GM21390 (cell line): Measurements from ENCODE around the gene NFAM1.

Source experiments
- ATAC-seq: cut with Tn5 transposase; IDR thresholded peaks from one replicate; pipeline ENCODE4 v1.9.1; 2021; ENCODE audit not compliant: unreplicated experiment

Gene NFAM1

GRCh38 chr22:42363892-42364291 is 68.3 kb downstream of the NFAM1 start:
- no peak for ATAC-seq

DNA sequence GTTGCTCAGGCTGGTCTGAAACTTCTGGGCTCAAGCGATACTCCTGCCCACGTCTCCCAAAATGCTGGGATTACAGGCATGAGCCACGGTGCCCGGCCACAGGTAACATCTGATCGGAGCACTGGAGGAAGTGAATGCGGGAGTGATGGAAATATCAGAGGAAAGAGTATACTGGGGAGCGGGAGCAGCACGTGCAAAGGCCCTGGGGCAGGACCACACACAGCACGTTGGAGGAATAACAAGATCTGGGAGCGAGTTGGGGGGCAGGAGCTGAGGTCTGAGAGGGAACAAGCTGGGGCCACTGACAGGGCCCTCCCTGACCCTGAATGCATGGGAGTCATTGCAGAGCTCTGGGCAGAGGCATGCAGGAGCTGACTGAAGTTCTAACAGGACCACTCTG is 70.7 kb downstream of the NFAM1 start:
- no peak for ATAC-seq

DNA sequence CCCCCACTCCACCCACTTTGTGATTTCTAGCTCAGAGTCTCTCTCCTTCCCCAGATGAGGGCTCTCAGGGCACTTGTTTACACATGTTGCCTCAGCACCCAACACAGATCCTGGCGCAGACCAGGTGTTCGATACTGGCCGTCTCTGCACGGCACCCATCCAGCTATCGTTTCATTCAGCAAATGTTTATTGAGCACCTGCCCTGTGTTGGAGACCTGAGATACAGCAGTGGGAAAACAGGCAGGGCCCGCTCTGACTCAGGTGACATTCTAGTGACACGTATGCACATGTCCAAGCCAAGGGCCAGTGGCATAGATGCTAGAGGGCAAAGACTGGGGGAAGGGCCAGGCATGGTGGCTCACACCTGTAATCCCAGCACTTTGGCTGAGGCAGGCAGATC is 71.9 kb downstream of the NFAM1 start:
- no peak for ATAC-seq

GRCh38 chr22:42358643-42359558 is 73.3 kb downstream of the NFAM1 start:
- no peak for ATAC-seq

- ATAC-seq = no peak
Observed at GRCh38 chr22:42357634-42358296, 74.4 kb downstream of the NFAM1 start.

DNA sequence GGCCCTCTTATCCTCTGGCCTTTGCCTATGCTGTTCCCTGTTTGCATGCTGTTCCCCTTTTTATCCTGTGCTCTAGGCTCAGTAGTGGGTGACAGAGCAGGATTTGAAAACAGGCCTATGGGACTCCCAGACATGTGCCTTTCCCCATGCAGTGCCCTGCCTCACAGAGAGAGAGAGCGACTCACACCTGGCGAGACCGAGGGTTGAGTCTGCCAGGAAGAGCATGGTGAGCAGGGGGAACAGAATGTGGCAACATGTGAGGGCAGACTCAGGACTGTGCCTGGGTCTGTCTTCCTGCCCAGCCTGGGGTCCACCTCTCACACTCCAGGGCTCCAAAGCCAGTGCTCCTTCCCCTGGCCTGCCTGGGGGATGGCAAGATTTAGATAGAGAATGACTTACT is 75.0 kb downstream of the NFAM1 start:
- no peak for ATAC-seq

DNA sequence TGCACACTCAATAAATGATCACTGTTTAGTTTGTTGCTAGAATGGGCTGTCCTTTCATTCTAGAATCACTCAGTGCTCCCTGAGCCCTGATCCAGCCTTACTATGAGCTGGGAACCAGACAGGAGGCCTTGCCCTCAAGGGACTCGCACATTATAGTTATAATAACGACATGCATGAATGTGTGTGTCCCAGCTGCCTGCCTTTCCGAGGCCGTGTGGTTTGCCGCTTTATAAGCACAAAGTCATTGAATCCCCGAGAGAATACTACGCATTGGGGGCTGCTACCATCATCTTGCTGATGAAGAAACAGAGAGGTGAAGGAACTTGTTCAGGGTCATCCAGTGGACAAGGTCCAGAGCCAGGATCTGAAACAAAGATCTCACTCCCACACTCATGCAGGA is 75.7 kb downstream of the NFAM1 start:
- ATAC-seq = no peak

GRCh38 chr22:42353883-42354727 is 78.1 kb downstream of the NFAM1 start:
- ATAC-seq = no peak

GRCh38 chr22:42350373-42350772 is 81.8 kb downstream of the NFAM1 start:
- ATAC-seq = no peak

- no peak for ATAC-seq
Observed at GRCh38 chr22:42347281-42347824, 84.8 kb downstream of the NFAM1 start.

DNA sequence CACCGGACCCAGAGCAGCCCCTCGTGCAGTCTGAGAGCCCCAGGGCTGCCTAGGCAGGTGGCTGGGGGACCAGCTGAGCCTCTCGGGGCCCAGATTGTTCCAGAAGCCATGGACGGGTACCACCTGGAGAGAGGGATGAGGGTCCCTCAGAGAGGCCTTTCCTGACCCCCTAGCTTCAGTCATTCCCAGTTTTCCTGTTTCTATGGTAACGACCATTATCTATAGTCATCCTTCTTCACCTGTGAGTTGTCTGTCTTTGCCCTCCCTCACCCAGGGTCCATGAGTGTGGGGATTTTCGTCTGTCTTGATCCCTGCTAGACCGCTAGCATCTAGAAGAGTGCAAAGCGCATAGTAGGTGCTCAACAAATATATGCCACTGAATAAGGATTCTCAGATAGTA is 85.5 kb downstream of the NFAM1 start:
- no peak for ATAC-seq

GRCh38 chr22:42345458-42345857 is 86.7 kb downstream of the NFAM1 start:
- no peak for ATAC-seq

DNA sequence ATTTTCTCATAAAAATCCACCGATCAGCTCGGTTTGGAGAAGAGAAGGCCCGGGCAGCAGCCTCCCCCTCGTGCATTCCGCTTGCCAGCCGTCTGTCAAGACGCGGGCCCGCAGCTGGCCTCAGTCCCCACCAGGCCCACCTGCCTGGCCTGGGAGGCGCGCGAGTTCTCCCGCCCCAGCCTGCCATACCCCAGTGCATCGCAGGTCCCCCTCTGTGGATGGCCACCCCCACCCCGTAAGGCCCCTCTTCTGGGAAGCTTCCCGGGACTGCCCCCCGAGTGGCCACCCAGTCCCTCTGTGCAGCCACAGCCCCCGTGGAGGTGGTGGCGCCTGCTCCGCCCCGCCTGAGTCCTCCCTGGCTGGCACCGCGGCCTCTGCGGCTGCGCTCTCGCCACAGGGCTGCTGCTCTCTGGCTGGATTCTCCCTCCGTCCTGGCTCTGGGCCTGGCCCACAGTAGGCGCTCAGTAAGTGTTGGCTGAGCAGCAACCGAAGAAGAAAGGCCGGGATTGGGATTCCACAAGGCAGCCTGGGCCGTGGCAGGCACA is 87.8 kb downstream of the NFAM1 start:
- no peak for ATAC-seq

DNA sequence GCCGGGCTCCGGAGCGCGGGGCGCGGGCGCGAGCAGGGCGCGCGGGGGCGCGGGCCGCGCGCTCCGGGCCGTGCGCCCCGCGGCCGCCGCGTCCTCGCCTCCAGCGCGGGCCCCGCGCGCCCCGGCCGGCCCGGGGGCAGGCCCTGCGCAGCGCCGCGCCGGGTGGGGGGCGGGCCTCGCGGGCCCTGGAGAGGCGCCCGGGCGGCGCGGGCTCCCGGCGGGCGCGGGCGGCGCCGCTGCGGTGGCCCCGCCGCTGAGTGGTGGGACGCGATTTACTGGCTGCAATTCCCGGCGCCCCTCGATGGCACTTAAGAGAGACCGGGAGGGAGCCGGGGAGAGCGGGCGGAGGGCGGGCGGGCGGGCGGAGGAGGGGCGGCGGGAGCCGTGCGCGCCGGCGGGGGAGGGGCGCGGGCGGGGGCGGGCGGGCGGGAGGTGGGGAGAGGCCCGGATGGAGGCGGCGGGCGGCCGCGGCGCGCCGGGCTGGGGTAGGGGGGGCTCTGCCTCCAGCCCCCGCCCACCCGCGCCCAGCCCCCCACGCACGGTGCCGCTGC is 88.6 kb downstream of the NFAM1 start:
- no peak for ATAC-seq

GRCh38 chr22:42343121-42343454 is 89.1 kb downstream of the NFAM1 start:
- no peak for ATAC-seq

DNA sequence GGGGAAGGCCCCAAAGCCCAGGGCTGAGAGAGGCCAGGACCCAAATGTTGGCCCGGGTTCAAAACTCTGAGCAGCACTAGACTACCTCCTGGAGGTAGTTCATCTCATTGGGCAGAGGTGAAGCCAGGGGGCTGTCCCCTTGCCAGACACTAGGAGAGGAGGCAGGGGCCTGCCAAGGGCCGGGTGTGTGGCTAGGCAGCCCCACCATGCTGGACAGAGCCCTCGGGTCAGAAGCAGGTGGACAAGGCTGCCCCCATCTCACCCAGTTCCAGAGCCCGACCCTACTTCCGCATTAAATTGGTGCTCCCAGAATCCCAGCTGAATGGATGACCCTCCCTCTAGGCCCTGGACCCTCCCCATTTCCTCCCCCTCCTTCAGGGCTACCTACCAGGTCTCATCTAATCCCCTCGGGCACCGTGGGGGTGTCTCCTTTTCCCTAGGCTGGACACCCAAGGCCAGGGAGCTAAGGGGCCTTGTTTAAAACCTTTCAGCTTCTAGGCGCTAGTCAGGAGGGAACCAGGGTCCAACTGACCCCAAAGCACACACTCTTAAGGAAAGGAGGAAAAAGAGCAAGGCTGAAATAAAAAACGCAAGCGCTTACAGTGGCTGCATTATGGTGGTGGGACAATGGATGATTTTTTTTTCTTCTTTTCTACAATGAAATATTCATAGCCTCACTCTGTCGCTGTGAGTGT is 89.6 kb downstream of the NFAM1 start:
- no peak for ATAC-seq

DNA sequence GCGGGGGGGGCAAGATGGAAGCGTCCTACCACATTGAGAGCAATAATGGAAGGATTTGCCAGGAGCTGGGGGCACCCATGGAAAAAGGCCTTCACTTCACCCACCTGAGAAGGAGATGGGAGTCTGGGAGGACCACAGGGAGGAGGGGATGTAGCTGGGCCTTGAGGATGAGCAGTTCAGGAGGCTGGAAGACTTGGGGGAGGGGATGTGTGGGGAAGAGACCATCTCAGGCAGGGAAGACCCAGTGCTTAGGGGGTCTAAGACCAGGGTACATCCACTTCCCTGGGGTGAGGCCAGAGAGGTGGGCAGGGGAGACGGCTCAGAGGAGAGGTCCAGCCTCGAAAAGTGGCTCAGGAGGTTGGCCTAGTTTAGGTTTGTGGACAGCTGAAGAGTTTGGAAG is 90.4 kb downstream of the NFAM1 start:
- ATAC-seq = no peak

- no peak for ATAC-seq
Observed at GRCh38 chr22:42340829-42341383, 91.3 kb downstream of the NFAM1 start.

DNA sequence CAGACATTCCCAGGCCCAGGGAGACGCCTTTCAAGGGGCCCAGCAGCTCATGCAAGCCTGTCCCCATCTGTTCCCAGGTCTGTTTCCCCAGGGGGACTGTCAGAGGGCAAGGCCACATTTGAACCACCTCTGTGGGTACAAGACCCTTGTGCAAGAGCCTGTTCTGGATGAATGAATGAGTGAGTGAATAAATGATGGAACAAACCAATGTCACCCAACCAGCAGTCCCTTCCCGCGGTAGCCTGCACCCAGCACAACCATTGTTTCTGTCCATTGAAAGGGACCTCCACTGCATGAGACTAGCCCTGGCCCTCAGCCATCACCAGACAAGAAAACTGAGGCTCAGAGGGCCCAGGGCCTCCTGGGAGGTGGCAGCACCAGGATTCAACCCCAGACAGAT is 92.1 kb downstream of the NFAM1 start:
- ATAC-seq = no peak

- ATAC-seq = no peak
Observed at GRCh38 chr22:42338479-42338878, 93.7 kb downstream of the NFAM1 start.
